Peyer's patch (tissue), 4 donors: ENCODE measurements around the gene SLC1A5.

Experiments used
- POLR2A ChIP-seq, 2 donors: fragments of 450-650 bp; IDR thresholded peaks; one replicate each; pipeline ENCODE4 v1.5.1; 2017; ENCODE audit warnings: antibody characterized with exemption in 2 of 2, mild to moderate bottlenecking in 2 of 2, moderate library complexity in 2 of 2
- TF ChIP-seq, protein P1 (sequence below), 6 experiments: fragments of 450-650 bp in 4 of 6; fragments of 200-600 bp in 2 of 6; sonication (generic) in 1 of 6; IDR thresholded peaks; one replicate each; pipeline ENCODE4 v1.5.1; 2017 to 2019; ENCODE audit warnings: antibody characterized with exemption in 6 of 6, mild to moderate bottlenecking in 3 of 6, moderate library complexity in 1 of 6

DNA sequence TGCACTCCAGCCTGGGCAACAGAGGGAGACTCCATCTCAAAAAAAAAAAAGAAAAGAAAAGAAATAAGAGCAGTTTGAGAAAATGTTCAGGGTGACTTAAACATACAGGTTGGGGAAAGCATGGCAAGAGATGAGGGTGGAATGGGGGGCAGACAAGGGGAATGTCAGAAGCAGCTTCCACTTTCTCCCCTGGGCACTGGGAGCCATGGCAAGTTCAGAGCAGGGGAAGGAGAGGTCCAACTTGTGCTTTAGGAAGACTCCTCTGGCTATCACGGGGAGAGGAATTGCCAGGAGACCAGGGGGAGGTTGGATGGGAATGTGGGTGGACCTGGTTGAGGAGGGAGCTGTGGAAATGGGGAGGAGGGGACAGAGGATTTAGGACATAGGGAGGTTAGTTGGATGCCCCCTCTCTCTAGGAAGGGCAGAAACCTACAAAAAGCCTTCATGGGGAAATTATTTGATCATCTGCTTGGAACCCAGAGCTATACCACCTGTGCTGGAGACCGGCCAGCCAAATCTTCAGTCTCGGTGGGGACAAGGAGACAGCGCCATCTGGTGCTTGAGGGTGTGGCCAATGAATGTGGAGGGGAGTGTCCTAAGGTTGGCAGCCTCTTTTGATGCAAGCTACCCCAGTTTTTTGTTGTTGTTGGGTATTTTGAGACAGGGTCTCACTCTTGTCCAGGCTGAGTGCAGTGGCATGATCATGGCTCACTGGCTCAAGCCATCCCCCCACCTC is 34.8 kb downstream of the SLC1A5 start:
- TF ChIP-seq POLR2A (IDR thresholded peaks at IDR 0.05): no peak
- TF ChIP-seq, protein P1, sequence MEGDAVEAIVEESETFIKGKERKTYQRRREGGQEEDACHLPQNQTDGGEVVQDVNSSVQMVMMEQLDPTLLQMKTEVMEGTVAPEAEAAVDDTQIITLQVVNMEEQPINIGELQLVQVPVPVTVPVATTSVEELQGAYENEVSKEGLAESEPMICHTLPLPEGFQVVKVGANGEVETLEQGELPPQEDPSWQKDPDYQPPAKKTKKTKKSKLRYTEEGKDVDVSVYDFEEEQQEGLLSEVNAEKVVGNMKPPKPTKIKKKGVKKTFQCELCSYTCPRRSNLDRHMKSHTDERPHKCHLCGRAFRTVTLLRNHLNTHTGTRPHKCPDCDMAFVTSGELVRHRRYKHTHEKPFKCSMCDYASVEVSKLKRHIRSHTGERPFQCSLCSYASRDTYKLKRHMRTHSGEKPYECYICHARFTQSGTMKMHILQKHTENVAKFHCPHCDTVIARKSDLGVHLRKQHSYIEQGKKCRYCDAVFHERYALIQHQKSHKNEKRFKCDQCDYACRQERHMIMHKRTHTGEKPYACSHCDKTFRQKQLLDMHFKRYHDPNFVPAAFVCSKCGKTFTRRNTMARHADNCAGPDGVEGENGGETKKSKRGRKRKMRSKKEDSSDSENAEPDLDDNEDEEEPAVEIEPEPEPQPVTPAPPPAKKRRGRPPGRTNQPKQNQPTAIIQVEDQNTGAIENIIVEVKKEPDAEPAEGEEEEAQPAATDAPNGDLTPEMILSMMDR (IDR thresholded peaks at IDR 0.05): peak in 5 of 6 experiments; percentile 35 to 57 (median 55)
